Activated T-cell treated with anti-CD3 and anti-CD28 coated beads, Interleukin-2, amount 50 U/mL, for 24 hours (primary cell): Measurements from ENCODE around the gene XPR1.
"Not testable (repeated sequence)": the region's sequence is repeated elsewhere in the genome, so short reads cannot be mapped to it uniquely, and the experiment has no call there.

Source experiments
- DNase-seq: peaks from one replicate; pipeline ENCODE4 v3.0.0-alpha.2; 2020
- H3K27ac Mint-ChIP-seq: 2 replicates; pipeline ENCODE4 v1.8.0; 2020; ENCODE audit warnings: mild to moderate bottlenecking, mixed read lengths
- H3K27me3 Mint-ChIP-seq: 2 replicates; pipeline ENCODE4 v1.8.0; 2020; ENCODE audit warnings: mixed read lengths
- H3K36me3 Mint-ChIP-seq: 2 replicates; pipeline ENCODE4 v1.8.0; 2020; ENCODE audit warnings: low read depth, mixed read lengths
- H3K4me1 Mint-ChIP-seq: 2 replicates; pipeline ENCODE4 v1.8.0; 2020; ENCODE audit warnings: low read depth, mixed read lengths
- H3K4me3 Mint-ChIP-seq: 2 replicates; pipeline ENCODE4 v1.8.0; 2020; ENCODE audit warnings: mild to moderate bottlenecking, moderate library complexity, mixed read lengths
- H3K9me3 Mint-ChIP-seq: 2 replicates; pipeline ENCODE4 v1.8.0; 2020; ENCODE audit warnings: mixed read lengths

Gene XPR1

DNA sequence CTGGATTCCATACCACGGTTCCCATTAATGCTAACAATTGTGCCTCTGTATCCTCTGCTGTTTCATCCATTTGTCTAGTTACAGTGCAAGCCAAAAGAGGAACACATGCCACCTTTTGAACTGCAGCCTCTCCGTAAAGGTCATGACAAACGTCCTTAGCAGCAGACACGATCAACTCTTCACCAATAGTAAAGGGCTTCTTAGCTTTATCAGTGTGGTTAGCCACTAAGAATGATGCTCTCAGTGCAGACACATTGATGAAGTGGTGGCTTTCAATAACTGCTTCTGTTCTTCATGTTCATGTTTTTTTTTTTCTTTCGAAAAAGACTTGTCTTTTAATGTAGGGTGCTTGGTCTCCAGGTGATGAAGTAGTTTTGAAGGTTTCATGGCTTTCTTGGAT, 14.3 kb downstream of the XPR1 start:
- peaks cover 39% of the 10 kb centered on the region for H3K4me1 Mint-ChIP-seq
- H3K9me3 Mint-ChIP-seq = peaks cover 8% of the 10 kb centered on the region
- H3K27me3 Mint-ChIP-seq = no peaks in the 10 kb centered on the region
- no peak overlapping the region for H3K27ac Mint-ChIP-seq
- DNase-seq = no peak
- H3K4me3 Mint-ChIP-seq = no peak overlapping the region
- H3K36me3 Mint-ChIP-seq = peaks cover 55% of the 10 kb centered on the region

DNA sequence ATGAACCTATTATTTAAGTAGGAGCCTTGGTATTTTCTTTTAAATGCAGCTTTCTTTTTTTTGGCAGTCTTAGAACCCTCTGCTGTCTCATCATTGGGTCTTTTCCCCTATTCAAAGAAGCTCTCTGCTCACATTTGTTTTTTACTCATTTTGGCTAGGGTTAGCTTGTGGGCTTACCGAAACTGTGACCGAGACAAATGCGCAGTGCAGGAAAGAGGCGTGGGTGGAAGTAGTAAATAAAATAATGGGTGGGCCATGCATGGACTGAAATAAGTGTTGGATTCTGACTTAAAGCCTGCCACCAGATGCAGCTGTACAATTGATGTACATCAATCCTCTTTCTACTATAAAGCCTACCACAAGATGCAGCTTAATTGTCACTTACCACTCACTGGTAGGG, 14.7 kb downstream of the XPR1 start:
- peak overlapping the region; percentile 9 for H3K27ac Mint-ChIP-seq
- no peak overlapping the region for H3K4me3 Mint-ChIP-seq
- no peak for DNase-seq
- H3K4me1 Mint-ChIP-seq = peaks cover 39% of the 10 kb centered on the region
- H3K27me3 Mint-ChIP-seq = no peaks in the 10 kb centered on the region
- H3K36me3 Mint-ChIP-seq = peaks cover 57% of the 10 kb centered on the region
- peaks cover 8% of the 10 kb centered on the region for H3K9me3 Mint-ChIP-seq

DNA sequence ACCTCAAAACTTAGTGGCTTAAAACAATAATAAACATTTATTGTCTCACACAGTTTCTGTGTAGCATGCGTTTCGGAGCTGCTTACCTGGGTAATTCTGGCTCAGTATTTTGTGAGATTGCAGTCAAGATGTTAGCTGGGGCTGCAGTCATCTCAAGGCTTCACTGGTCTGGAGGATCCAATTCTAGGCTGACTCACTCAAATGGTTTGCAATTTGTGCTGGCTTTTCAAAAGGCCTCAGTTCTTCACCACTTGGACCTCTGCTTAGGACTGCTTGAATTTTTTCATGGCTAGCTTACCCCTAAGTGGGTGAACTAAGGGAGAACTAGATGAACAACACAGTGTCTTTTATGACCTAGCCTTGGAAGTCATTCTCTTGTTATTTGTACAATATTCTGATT, 21.0 kb downstream of the XPR1 start:
- Mint-ChIP-seq H3K27me3 (no peaks in the 10 kb centered on the region), H3K36me3 (peaks cover 53% of the 10 kb centered on the region), H3K4me3 (no peak overlapping the region), H3K4me1 (peaks cover 13% of the 10 kb centered on the region), H3K9me3 (peaks cover 24% of the 10 kb centered on the region), H3K27ac (no peak overlapping the region)
- DNase-seq = no peak

DNA sequence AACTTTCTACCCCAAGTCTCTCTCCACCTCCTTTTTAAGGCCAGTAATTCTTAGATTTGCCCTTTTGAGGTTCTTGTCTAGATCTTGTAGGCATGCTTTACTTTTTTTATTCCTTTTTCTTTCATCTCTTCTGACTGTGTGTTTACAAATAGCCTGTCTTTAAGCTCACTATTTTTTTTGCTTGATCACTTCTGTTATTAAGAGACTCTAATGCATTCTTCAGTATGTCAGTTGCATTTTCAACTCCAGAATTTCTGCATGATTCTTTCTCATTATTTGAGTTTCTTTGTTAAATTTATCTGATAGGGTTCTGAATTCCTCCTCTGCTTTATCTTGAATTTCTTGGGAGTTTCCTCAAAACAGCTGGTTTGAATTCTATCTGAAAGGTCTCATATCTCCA, 30.9 kb downstream of the XPR1 start:
- Mint-ChIP-seq H3K4me1 (peaks cover 11% of the 10 kb centered on the region), H3K9me3 (peaks cover 67% of the 10 kb centered on the region), H3K36me3 (peaks cover 91% of the 10 kb centered on the region), H3K27ac (no peak overlapping the region), H3K27me3 (no peaks in the 10 kb centered on the region), H3K4me3 (no peak overlapping the region)
- no peak for DNase-seq

DNA sequence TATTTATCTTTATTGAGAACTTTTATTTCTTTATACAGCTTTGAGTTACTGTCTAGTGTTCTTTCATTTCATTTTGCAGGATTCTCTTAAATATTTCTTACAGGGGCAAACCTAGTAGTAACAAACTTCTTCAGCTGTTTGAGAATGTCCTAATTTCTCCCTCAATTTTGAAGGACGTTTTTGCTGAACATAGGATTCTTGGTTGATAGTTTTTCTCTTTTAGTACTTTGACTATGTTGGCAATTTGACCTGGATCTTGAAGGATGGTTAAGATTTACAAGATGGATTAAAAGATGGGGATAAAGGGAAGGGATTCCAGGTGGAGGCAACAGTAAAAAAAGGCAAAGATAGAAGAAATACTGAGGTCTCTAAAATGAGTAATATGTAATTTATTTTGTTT, 38.9 kb downstream of the XPR1 start:
- H3K36me3 Mint-ChIP-seq = peaks cover 72% of the 10 kb centered on the region
- no peak for DNase-seq
- no peak overlapping the region for H3K27ac Mint-ChIP-seq
- no peaks in the 10 kb centered on the region for H3K27me3 Mint-ChIP-seq
- no peak overlapping the region for H3K4me3 Mint-ChIP-seq
- peaks cover 37% of the 10 kb centered on the region for H3K9me3 Mint-ChIP-seq
- H3K4me1 Mint-ChIP-seq = peaks cover 19% of the 10 kb centered on the region

DNA sequence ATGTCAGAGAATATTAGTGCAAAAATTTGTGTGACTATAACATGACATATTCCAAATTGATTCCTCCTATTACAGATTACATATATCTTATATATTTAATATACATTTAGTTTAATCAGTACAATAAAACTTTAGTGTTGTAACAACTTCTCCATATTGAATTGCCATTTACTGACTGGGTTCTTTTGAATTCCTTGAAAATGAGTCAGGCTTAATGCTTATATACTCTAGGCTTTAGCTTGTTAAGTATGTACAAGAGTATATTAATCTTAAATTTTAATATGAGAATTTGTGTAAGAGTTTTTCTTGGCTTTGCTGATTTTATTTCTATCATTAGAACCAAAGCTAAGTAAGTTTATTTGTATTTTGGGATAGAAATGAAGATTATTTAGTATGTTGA, 40.3 kb downstream of the XPR1 start:
- no peak for DNase-seq
- Mint-ChIP-seq H3K9me3 (peaks cover 36% of the 10 kb centered on the region), H3K4me3 (no peak overlapping the region), H3K27me3 (no peaks in the 10 kb centered on the region), H3K4me1 (peaks cover 21% of the 10 kb centered on the region), H3K27ac (no peak overlapping the region), H3K36me3 (peaks cover 69% of the 10 kb centered on the region)

DNA sequence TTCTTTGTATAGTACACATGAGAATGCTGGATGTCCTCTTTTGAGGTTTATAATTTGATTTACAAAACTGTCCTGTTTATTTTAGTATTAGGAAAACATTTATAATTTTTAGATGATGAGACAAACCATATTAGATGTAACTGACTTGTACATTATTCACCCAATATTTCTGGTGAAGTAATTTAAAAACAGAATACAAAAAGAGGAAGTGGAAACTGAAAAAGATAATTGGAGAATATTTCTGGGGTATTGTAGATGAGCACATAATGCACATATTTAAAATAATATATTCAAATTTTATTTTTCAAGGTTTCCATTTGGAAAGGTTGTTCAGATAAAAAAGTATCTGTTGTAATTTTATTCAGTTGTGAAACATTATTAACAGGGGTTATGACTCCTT, 40.7 kb downstream of the XPR1 start:
- no peak overlapping the region for H3K27ac Mint-ChIP-seq
- no peak for DNase-seq
- no peak overlapping the region for H3K4me3 Mint-ChIP-seq
- no peaks in the 10 kb centered on the region for H3K27me3 Mint-ChIP-seq
- peaks cover 69% of the 10 kb centered on the region for H3K36me3 Mint-ChIP-seq
- H3K4me1 Mint-ChIP-seq = peaks cover 17% of the 10 kb centered on the region
- peaks cover 37% of the 10 kb centered on the region for H3K9me3 Mint-ChIP-seq

DNA sequence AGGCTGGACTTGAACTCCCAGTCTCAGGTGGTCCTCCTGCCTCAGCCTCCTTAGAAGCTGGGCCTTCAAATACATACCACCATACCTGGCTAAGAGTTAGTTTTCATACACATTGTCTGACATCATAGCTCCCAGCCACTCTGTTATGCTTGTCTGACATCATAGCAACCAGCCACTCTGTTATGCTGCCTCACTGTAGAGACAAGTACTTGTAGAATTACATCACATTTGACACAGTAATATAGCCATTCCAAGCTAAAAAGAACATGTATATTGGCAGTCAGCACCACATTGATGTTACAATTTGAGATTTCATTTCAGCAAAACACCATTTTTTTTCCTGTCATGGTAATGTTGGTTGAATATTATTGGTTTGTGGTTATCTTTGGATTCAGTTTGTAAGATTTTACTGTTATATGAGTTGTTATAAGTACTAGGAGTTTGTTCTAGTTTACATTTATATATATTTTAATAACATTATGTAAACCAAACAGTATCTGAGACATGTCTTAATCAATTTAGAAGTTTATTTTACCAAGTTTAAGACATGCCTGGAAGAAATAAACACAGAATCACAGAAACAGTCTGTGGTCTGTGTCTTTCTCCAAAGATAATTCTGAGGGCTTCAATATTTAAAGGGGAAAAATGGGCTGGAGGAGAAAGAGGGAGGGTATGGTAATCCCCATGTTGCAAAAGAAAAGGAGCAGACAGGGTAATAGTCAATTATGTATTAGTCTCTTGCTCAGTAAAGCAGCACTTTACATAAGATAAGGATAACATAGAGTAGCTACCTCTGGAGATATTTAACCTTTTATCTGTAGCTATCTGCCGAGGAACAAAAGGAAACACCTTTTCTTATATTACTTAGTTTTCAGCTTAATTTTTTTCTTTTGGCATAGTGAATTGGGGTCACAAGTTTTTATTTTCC, 43.0 kb downstream of the XPR1 start:
- peaks cover 33% of the 10 kb centered on the region for H3K9me3 Mint-ChIP-seq
- no peak overlapping the region for H3K27ac Mint-ChIP-seq
- peaks cover 16% of the 10 kb centered on the region for H3K4me1 Mint-ChIP-seq
- no peaks in the 10 kb centered on the region for H3K27me3 Mint-ChIP-seq
- H3K36me3 Mint-ChIP-seq = peaks cover 67% of the 10 kb centered on the region
- no peak overlapping the region for H3K4me3 Mint-ChIP-seq
- no peak for DNase-seq

DNA sequence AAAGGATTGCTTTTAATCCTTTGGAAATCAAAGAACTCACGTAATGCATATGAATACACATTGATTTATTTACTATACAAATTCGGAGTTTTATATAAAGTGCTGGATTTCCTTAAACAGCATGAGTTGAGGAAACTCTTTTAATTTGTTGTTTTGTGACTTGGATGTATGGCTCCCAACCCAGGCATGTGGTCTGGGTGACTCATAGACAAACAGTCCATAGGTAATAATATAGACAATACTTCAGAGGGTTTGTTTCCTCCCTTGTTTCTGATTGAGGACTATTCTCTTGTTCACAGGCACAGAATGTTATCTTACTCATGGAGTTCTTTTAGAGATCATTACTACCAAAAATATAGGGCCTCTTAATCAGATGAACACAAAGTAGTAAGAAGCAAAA, 43.8 kb downstream of the XPR1 start:
- no peak for DNase-seq
- Mint-ChIP-seq H3K27me3 (no peaks in the 10 kb centered on the region), H3K4me3 (no peak overlapping the region)

DNA sequence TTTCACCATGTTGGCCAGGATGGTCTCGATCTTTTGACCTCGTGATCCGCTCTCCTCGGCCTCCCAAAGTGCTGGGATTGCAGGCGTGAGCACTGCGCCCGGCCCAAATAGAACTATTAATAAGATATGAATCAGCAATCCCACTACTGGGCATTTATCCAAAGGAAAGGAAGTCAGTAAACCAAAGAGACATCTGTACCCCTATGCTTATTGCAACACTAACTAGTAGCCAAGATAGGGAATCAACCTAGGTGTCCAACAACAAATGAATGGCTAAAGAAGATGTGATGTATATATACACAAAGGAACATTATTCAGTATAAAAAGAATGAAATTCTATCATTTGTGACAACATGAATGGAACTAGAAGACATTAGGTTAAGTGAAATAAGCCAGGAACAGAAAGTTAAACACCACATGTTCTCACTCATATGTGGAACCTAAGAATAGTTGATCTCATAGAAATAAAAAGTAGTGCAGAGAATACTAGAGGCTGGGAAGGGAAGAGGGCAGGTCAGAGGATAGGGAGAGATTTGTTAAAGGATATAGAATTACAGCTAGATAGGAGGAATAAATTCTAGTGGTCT, 48.8 kb downstream of the XPR1 start:
- Mint-ChIP-seq H3K36me3 (peaks cover 69% of the 10 kb centered on the region), H3K27me3 (no peaks in the 10 kb centered on the region), H3K27ac (no peak overlapping the region), H3K4me1 (peaks cover 6% of the 10 kb centered on the region), H3K9me3 (peaks cover 26% of the 10 kb centered on the region), H3K4me3 (no peak overlapping the region)
- DNase-seq = no peak

More for the DNA sequence above, 43.8 kb downstream of the XPR1 start:
- peaks cover 30% of the 10 kb centered on the region for H3K9me3 Mint-ChIP-seq
- no peak overlapping the region for H3K27ac Mint-ChIP-seq
- H3K36me3 Mint-ChIP-seq = peaks cover 64% of the 10 kb centered on the region
- H3K4me1 Mint-ChIP-seq = peaks cover 14% of the 10 kb centered on the region

DNA sequence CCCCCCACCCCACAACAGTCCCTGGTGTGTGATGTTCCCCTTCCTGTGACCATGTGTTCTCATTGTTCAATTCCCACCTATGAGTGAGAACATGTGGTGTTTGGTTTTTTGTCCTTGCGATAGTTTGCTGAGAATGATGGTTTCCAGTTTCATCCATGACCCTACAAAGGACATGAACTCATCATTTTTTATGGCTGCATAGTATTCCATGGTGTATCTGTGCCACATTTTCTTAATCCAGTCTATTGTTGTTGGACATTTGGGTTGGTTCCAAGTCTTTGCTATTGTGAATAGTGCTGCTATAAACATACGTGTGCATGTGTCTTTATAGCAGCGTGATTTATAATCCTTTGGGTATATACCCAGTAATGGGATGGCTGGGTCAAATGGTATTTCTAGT, 51.3 kb downstream of the XPR1 start:
- not testable (repeated sequence) for H3K27me3 Mint-ChIP-seq, H3K4me1 Mint-ChIP-seq, H3K4me3 Mint-ChIP-seq, H3K27ac Mint-ChIP-seq, DNase-seq
- Mint-ChIP-seq H3K9me3 (peaks cover 12% of the 10 kb centered on the region), H3K36me3 (peaks cover 60% of the 10 kb centered on the region)

DNA sequence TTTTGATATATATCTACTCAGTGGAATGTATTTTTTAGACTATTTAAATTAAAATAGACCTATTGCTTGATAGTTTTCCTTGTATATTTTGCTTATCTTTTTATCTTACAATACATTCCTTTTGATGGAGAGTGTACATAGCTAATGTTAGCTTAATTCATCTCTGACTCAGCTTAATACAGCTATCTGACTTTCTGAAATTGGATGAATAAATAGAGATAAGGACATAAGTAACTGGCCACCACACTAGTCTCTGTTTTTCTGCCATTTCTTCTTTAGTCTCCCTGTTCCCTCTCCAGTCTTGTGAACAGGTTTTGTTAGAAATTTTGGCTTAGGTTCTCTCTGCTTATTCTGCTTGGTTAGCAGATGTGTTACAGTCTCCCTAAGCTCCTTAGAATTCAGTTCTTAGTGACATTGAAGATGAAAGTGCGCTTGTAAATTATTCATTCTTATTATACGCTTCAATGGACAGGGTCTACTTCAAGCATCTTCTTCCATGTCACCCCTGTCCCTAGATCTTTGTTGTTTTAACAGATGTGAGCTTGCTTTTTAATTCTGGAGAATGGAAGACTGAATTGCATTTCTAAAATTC, 59.6 kb downstream of the XPR1 start:
- Mint-ChIP-seq H3K4me3 (no peak overlapping the region), H3K4me1 (peaks cover 29% of the 10 kb centered on the region), H3K27me3 (no peaks in the 10 kb centered on the region), H3K9me3 (peaks cover 17% of the 10 kb centered on the region), H3K36me3 (peaks cover 39% of the 10 kb centered on the region), H3K27ac (no peak overlapping the region)
- no peak for DNase-seq

DNA sequence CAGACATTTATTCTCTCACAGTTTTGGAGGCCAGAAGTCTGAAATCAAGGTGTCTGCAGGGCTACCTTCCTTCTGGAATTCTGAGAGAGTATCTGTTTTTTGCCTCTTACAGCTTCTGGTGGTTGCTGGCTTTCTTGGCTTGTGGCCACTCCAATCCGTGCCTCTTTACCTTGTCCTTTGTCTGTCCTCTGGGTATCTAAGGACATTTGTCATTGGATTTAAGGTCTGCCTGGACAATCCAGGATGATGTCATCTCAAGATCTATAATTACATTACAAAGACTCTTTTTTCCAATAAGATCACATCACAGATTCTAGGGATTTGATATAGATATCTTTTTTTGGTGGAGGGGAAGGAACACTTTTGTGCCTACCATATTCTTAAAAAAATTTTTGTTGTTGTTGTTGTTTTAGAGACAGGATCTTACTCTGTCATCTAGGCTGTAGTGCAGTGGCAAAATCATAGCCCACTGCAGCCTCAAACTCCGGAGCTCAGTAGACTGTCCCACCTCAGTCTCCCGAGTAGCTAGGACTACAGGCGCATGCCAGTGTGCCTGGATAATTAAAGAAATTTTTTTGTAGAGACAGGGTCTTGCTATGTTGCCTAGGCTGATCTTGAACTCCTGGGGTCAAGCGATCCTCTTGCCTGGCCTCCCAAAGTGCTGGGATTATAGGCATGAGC, 61.9 kb downstream of the XPR1 start:
- no peak for DNase-seq
- peaks cover 55% of the 10 kb centered on the region for H3K36me3 Mint-ChIP-seq
- H3K4me3 Mint-ChIP-seq = no peak overlapping the region
- H3K9me3 Mint-ChIP-seq = peaks cover 38% of the 10 kb centered on the region
- H3K4me1 Mint-ChIP-seq = peaks cover 28% of the 10 kb centered on the region
- H3K27me3 Mint-ChIP-seq = no peaks in the 10 kb centered on the region
- H3K27ac Mint-ChIP-seq = no peak overlapping the region

DNA sequence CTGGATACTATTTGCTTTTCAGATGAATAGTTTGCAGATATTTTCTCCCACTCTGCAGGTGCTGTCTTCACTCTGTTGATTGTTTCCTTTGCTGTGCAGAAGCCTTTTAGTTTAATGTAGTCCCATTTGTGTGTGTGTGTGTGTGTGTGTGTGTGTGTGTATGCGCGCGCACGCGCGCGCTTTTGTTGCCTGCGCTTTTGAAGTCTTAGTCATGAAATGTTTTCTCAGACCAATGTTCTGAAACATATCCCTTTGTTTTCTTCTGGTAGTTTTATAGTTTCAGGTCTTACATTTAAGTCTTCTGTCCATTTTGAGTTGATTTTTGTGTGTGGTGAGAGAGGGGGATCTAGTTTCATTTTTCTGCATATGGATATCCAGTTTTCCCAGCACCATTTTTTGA, 63.5 kb downstream of the XPR1 start:
- Mint-ChIP-seq H3K36me3 (peaks cover 57% of the 10 kb centered on the region), H3K27me3 (no peaks in the 10 kb centered on the region), H3K4me1 (peaks cover 27% of the 10 kb centered on the region), H3K4me3 (no peak overlapping the region), H3K9me3 (peaks cover 40% of the 10 kb centered on the region), H3K27ac (no peak overlapping the region)
- DNase-seq = no peak
